GM19035 (cell line): Measurements from ENCODE around the gene NDST1.

ENCODE experiments used
- ATAC-seq: cut with Tn5 transposase; IDR thresholded peaks from one replicate; pipeline ENCODE4 v1.9.1; 2021; ENCODE audit not compliant: unreplicated experiment

Gene NDST1

GRCh38 chr5:150541397-150541675, 33.4 kb downstream of the NDST1 start:
- no peak for ATAC-seq

GRCh38 chr5:150541895-150542294, 34.0 kb downstream of the NDST1 start:
- ATAC-seq: no peak

- no peak for ATAC-seq
These were observed 35.1 kb downstream of the NDST1 start for GRCh38 chr5:150542933-150543445.

- peak; percentile 95 for ATAC-seq
These were observed 36.8 kb downstream of the NDST1 start for GRCh38 chr5:150544611-150545219.

GRCh38 chr5:150545246-150545645, 37.3 kb downstream of the NDST1 start:
- no peak for ATAC-seq

- no peak for ATAC-seq
These were observed 40.2 kb downstream of the NDST1 start for GRCh38 chr5:150548123-150548522.

GRCh38 chr5:150549735-150550134, 41.8 kb downstream of the NDST1 start:
- no peak for ATAC-seq

GRCh38 chr5:150550286-150550685, 42.4 kb downstream of the NDST1 start:
- no peak for ATAC-seq

GRCh38 chr5:150551066-150551465, 43.1 kb downstream of the NDST1 start:
- ATAC-seq: no peak

- ATAC-seq: no peak
These were observed 45.5 kb downstream of the NDST1 start for GRCh38 chr5:150553402-150553801.

- ATAC-seq: no peak
These were observed 46.0 kb downstream of the NDST1 start for GRCh38 chr5:150553911-150554310.

- ATAC-seq: no peak
These were observed 46.9 kb downstream of the NDST1 start for GRCh38 chr5:150554857-150555256.

GRCh38 chr5:150556106-150556505, 48.2 kb downstream of the NDST1 start:
- no peak for ATAC-seq

- no peak for ATAC-seq
These were observed 49.1 kb downstream of the NDST1 start for GRCh38 chr5:150556859-150557508.

- no peak for ATAC-seq
These were observed 49.6 kb downstream of the NDST1 start for GRCh38 chr5:150557509-150557872.

GRCh38 chr5:150558088-150558621, 50.2 kb downstream of the NDST1 start:
- no peak for ATAC-seq

GRCh38 chr5:150559088-150559487, 51.2 kb downstream of the NDST1 start:
- ATAC-seq: no peak

GRCh38 chr5:150559701-150560100, 51.8 kb downstream of the NDST1 start:
- ATAC-seq: no peak

GRCh38 chr5:150560401-150561191, 52.7 kb downstream of the NDST1 start:
- ATAC-seq: peak; percentile 69

- peak; percentile 10 for ATAC-seq
These were observed 53.2 kb downstream of the NDST1 start for GRCh38 chr5:150561192-150561512.

GRCh38 chr5:150561571-150562275, 53.8 kb downstream of the NDST1 start:
- no peak for ATAC-seq
